Right lobe of liver (tissue), 4 donors: ENCODE measurements around the gene ACER3.

ENCODE experiments used
- CTCF ChIP-seq, 4 donors: fragments of 200-600 bp in 3 of 4; fragments of 450-650 bp in 1 of 4; IDR thresholded peaks; one replicate each; pipeline versions ENCODE4 v1.5.1 to v1.8.0; 2016 to 2022; ENCODE audit warnings: antibody characterized with exemption in 4 of 4, mild to moderate bottlenecking in 2 of 4
- POLR2A ChIP-seq: fragments of 450-650 bp; IDR thresholded peaks from one replicate; pipeline ENCODE4 v1.6.1; 2017; ENCODE audit warnings: antibody characterized with exemption, mild to moderate bottlenecking
- donor health status: DM: no; HTN: no; CAD: no.
- donor health status: DM: no; HTN: no; CAD: no.
- donor health status: DM: no; HTN: yes; CAD: no.

GRCh38 chr11:77014669-77015068 lies 154.0 kb downstream of the ACER3 start:
- TF ChIP-seq CTCF (IDR thresholded peaks at IDR 0.05), result no peak
- TF ChIP-seq POLR2A, result no peak
